Activated T-cell treated with anti-CD3 and anti-CD28 coated beads, Interleukin-2, amount 50 U/mL, for 4 hours (primary cell): ENCODE data around the gene KIAA0753. TPM values are rescaled to one million over a fixed set of nuclear protein-coding genes. Genes with fewer than 3 reads are reported as not detected.
"Not testable (repeated sequence)": the region's sequence is repeated elsewhere in the genome, so short reads cannot be mapped to it uniquely, and the experiment has no call there.

Source experiments
- ATAC-seq, 2 donors: fragments of 200-7000 bp; cut with Tn5 transposase; one replicate each; pipeline ENCODE4 v1.10.0; 2021
- DNase-seq: peaks from one replicate; pipeline ENCODE4 v3.0.0-alpha.2; 2020
- H3K27me3 Mint-ChIP-seq: one replicate; pipeline ENCODE4 v1.8.0; 2021; ENCODE audit warnings: low read depth, mixed read lengths
- H3K36me3 Mint-ChIP-seq: one replicate; pipeline ENCODE4 v1.8.0; 2022; ENCODE audit warnings: mixed read lengths; ENCODE audit not compliant: insufficient read depth
- H3K4me1 Mint-ChIP-seq: one replicate; pipeline ENCODE4 v1.8.0; 2021; ENCODE audit warnings: low read depth, mixed read lengths
- H3K4me3 Mint-ChIP-seq: one replicate; pipeline ENCODE4 v1.8.0; 2021; ENCODE audit warnings: mild to moderate bottlenecking, moderate library complexity, mixed read lengths
- H3K9me3 Mint-ChIP-seq: one replicate; pipeline ENCODE4 v1.8.0; 2021; ENCODE audit warnings: mixed read lengths
- total RNA-seq, 3 donors: library from RNA; stranded (reverse); gene quantifications; one replicate each; pipeline ENCODE4 v1.2.1, GENCODE V29; 2021

KIAA0753 gene
- total RNA-seq, 3 donors from 2014 or later = 16.9 to 19.2 (median 17.1) TPM

DNA sequence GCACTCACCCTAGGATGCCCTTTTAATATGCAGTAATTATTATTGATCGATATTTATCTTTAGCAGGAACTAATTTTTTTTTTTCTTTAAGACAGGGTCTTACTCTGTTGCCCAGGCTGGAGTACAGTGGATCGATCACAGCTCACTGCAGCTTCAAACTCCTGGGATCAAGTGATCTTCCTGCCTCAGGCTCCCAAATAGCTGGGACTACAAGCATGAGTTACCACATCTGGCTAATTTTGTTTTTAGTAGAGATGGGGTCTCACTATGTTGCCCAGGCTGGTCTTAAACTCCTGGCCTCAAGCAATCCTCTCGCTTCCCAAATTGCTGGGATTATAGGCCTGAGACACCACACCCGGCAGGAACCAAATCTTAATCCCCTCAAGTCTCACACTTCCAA lies 29.3 kb downstream of the KIAA0753 start:
- DNase-seq (no peak), ATAC-seq (no peak)
- Mint-ChIP-seq H3K36me3 (peaks cover 44% of the 10 kb centered on the region), H3K27me3 (no peaks in the 10 kb centered on the region), H3K4me1 (no peaks in the 10 kb centered on the region), H3K4me3 (no peak overlapping the region), H3K9me3 (no peaks in the 10 kb centered on the region)

DNA sequence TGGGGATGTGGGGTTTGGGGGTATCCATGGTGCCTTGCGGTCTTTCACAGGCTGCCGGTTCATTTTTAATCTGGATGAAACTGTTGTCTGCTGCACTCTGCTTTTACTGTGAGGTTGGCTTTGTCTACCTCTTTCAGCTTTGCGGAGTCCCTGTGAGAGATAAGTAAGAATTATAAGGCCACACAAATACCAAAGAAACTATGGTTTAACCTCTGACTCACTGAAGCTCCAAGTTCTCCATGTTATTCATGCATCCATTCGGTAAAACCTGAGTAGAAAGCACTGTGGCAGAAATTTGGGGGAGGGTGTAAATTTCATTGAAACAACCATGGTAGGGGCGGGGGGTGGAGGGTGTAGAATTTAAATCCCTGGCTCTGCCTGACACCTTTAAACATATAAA lies 30.5 kb downstream of the KIAA0753 start:
- Mint-ChIP-seq H3K27me3 (no peaks in the 10 kb centered on the region), H3K4me3 (no peak overlapping the region), H3K4me1 (no peaks in the 10 kb centered on the region), H3K9me3 (no peaks in the 10 kb centered on the region), H3K36me3 (peaks cover 47% of the 10 kb centered on the region)
- DNase-seq (no peak), ATAC-seq (no peak)

DNA sequence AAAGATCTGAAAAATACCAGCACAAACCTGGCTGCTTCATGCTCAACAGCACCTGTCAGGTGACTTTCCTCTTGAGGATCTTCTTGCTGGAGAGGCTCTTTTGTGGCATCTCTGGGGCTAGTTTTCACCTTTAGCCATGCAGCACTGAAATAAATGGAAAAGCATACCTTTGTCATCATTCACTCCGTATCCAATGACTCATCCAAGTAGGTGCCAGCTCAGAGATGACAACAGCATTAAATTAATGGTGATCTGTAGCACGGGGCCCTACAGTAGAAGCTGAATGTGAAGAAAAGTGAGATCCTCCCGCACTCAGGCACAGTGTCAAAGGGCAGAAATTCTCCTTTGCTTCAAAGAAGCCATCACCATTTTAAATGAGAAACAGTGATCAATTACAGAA lies 32.2 kb downstream of the KIAA0753 start:
- no peaks in the 10 kb centered on the region for H3K9me3 Mint-ChIP-seq
- peaks cover 47% of the 10 kb centered on the region for H3K36me3 Mint-ChIP-seq
- ATAC-seq = no peak
- H3K4me1 Mint-ChIP-seq = no peaks in the 10 kb centered on the region
- H3K27me3 Mint-ChIP-seq = no peaks in the 10 kb centered on the region
- no peak overlapping the region for H3K4me3 Mint-ChIP-seq
- DNase-seq = no peak

DNA sequence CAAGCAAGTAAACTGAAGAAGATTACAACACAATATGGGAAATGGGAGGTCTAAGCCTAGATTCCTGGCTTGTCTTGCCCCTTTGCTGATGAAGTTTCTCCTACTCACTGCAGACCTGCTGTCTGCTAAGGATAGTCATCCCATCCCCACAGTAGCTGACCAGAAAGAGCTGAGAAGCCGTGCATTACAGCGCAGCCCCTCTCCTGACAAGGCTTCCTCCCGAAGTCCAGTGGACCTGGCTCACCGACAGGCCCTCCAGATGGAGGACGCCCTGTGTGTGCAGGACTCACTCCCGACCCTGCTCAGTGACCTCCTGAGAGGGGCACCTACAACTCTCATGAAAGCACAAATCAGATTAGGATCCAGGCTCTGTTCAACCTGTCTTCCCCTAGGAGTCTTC lies 35.4 kb downstream of the KIAA0753 start:
- Mint-ChIP-seq H3K9me3 (no peaks in the 10 kb centered on the region), H3K36me3 (peaks cover 57% of the 10 kb centered on the region)
- no peak for DNase-seq

DNA sequence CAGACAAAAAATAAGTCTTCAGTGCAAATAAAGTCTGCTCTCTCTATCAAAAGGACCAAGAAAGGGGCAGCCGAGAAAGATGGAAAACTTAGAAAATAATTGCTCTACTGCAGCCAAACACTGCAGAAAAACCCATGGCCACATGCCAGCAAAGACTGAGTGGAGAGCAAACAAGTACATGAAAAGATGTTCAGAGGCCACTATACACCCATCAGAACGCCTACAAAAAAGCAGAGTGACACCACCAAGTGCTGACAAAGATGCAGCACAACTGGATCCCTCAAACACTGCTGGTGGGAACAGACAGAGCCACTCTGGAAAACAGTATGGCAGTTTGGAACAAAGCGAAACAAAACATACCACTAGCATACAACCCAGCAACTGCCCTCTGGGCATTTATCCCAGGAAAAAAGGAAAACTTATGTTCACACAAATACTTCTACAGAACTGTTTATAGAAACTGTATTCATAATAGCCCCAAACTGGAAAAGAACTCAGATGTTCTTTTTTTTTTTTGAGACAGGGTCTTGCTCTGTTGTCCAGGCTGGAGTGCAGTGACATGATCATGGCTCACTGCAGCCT lies 36.7 kb downstream of the KIAA0753 start:
- Mint-ChIP-seq H3K9me3 (no peaks in the 10 kb centered on the region), H3K36me3 (peaks cover 58% of the 10 kb centered on the region), H3K4me1 (peaks cover 1% of the 10 kb centered on the region), H3K27me3 (no peaks in the 10 kb centered on the region), H3K4me3 (no peak overlapping the region)
- DNase-seq = no peak
- no peak for ATAC-seq

More for the DNA sequence above, 35.4 kb downstream of the KIAA0753 start:
- Mint-ChIP-seq H3K27me3 (no peaks in the 10 kb centered on the region), H3K4me3 (no peak overlapping the region), H3K4me1 (peaks cover 1% of the 10 kb centered on the region)
- no peak for ATAC-seq

DNA sequence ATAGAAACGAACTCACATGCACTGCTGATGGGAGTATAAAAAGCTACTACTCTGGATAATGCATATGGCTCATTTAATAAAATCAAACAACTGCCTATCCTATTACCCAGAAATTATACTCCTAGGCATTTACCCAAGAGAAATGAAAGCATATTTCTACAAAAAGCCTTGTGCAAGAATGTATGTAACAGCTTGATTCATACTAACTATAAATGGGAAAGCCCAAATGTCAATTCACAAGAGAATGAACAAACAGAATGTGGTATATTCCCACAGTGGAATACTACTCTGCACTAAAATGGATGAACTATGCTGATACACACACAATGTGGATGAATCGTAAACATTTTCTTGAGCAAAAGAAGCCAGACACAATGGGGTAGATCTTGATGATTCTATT lies 38.4 kb downstream of the KIAA0753 start:
- H3K9me3 Mint-ChIP-seq = no peaks in the 10 kb centered on the region
- H3K4me1 Mint-ChIP-seq = peaks cover 1% of the 10 kb centered on the region
- H3K27me3 Mint-ChIP-seq = no peaks in the 10 kb centered on the region
- H3K4me3 Mint-ChIP-seq = no peak overlapping the region
- peaks cover 57% of the 10 kb centered on the region for H3K36me3 Mint-ChIP-seq
- no peak for DNase-seq
- no peak for ATAC-seq

DNA sequence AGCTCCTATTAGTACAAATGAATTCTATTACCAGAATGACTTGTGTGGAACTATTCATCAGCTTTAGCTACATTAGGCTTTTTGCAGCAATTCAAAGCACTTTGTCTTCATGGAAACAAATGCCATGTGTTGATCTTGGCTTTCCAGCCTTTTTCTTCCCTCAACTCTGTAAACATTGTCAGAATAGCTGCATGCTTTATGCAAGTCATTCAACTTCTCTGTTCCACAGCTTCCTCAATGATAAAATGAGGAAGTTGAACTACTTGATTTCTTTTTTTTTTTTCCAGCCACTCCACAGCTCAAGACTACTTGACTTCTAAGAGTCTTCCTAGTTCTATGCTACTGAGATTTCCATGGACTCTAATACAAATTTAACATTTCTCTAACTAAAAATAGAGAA lies 41.1 kb downstream of the KIAA0753 start:
- no peak for ATAC-seq
- DNase-seq = no peak
- Mint-ChIP-seq H3K9me3 (no peaks in the 10 kb centered on the region), H3K36me3 (peaks cover 59% of the 10 kb centered on the region), H3K4me1 (peaks cover 1% of the 10 kb centered on the region), H3K4me3 (no peak overlapping the region), H3K27me3 (no peaks in the 10 kb centered on the region)

DNA sequence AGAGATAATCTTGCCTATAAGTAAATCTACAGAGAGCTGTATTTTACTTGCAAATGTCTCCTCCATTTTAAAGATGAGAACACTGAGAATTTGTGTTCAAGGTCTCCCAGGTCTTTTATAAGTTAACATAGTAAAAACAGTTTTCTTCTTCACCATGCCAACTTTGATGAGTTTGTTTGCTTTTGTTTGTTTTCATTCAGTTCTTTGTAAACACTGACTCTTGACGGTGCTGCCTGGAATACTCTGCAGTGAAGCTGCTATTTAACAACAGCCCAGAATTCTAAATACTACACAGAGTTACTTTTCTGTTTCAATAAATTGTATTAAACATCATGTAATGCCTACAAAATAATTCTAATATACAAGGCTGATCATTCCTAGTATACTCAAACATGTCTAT lies 42.8 kb downstream of the KIAA0753 start:
- H3K4me1 Mint-ChIP-seq = no peaks in the 10 kb centered on the region
- ATAC-seq (no peak), DNase-seq (no peak)
- H3K9me3 Mint-ChIP-seq = no peaks in the 10 kb centered on the region
- H3K36me3 Mint-ChIP-seq = peaks cover 52% of the 10 kb centered on the region
- no peaks in the 10 kb centered on the region for H3K27me3 Mint-ChIP-seq
- no peak overlapping the region for H3K4me3 Mint-ChIP-seq

DNA sequence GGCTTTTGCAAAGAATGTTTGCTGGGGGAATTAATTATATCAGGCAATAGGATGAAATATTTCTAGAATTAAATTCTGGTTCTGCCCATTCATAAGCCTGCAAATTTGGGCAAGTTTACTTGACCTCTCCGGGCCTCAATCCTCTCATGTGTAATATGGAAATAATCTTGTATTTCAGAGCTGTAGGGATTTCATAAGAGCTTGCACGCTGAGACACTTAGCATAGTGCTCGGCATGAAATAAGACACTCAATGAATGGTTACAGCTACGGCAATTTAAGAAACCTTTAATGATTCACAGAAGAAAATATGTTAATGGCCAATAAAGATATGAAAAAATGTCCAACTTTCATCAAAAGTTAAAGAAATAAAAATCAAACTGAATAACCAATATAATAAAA lies 43.6 kb downstream of the KIAA0753 start:
- no peaks in the 10 kb centered on the region for H3K27me3 Mint-ChIP-seq
- ATAC-seq (no peak), DNase-seq (no peak)
- no peak overlapping the region for H3K4me3 Mint-ChIP-seq
- peaks cover 56% of the 10 kb centered on the region for H3K36me3 Mint-ChIP-seq
- no peaks in the 10 kb centered on the region for H3K4me1 Mint-ChIP-seq
- H3K9me3 Mint-ChIP-seq = no peaks in the 10 kb centered on the region

DNA sequence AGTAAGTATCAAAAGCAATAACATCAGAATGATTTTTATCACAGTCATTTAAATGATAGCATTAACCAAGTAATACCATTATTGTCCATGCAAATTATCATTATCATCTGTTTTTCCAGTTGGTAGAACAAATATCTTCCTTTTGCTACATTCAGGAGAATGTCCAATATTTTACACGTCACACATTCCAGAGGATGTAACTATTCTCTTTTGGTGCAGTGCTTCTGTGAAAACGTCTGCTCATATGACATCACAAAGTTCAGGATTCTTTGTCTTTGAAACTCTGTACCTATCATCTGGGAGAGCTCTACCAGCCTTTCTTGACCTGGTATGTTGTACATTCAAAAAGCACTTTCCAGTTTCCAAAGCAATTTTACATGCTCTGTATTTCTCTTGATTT lies 44.0 kb downstream of the KIAA0753 start:
- Mint-ChIP-seq H3K9me3 (no peaks in the 10 kb centered on the region), H3K27me3 (no peaks in the 10 kb centered on the region), H3K4me1 (no peaks in the 10 kb centered on the region), H3K4me3 (no peak overlapping the region), H3K36me3 (peaks cover 57% of the 10 kb centered on the region)
- DNase-seq = no peak
- ATAC-seq = no peak

DNA sequence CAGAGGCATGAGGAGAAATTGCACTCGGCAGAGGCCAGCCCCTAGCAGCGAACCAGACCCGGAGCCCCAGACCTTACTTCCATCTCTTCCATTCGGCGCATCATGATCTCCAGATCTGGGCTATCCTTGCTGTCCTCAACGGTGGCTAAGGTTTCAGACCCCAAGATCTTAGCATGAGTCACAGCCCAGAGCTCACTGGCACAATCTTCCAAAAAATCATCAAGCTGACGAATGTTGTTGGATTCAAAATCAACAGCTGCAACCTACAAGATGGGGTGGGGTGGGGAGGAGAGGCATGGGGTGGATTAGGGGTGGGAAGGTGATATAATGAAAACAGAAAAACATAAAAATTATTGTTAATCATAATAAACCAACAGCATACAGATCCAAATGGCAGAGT lies 44.4 kb downstream of the KIAA0753 start:
- Mint-ChIP-seq H3K4me3 (no peak overlapping the region), H3K9me3 (no peaks in the 10 kb centered on the region), H3K36me3 (peaks cover 55% of the 10 kb centered on the region), H3K27me3 (no peaks in the 10 kb centered on the region), H3K4me1 (no peaks in the 10 kb centered on the region)
- ATAC-seq = no peak
- no peak for DNase-seq

DNA sequence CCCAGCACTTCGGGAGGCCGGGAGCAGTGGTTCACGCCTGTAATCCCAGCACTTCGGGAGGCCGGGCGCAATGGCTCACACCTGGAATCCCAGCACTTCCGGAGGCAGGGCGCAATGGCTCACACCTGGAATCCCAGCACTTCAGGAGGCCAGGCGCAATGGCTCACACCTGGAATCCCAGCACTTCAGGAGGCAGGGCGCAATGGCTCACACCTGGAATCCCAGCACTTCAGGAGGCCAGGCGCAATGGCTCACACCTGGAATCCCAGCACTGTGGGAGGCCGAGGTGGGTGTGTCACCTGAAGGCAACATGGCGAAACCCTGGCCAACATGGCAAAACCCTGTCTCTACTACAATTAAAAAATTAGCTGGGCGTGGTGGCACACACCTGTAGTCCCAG lies 47.1 kb downstream of the KIAA0753 start:
- DNase-seq, H3K9me3 Mint-ChIP-seq, H3K4me3 Mint-ChIP-seq, H3K4me1 Mint-ChIP-seq, H3K27me3 Mint-ChIP-seq, ATAC-seq: not testable (repeated sequence)
- peaks cover 59% of the 10 kb centered on the region for H3K36me3 Mint-ChIP-seq

DNA sequence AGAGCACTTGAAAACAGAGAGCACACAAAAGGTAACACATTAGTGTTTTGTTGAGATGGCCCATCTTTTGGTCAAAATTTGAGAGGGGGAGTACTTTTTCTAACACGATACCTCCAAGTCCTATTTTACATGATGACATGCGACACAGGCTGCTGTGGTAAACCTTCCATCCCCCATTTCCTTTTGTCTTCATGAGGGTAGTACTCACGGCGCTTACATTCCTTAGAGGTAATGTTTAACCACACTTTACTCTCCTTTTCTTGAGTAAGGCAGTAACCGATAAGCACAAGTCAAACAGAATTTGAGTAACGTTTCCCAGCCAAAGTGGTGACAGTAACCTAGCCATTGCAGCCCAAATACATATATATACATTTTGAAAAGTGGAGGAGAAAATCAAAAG lies 48.3 kb downstream of the KIAA0753 start:
- no peak for ATAC-seq

DNA sequence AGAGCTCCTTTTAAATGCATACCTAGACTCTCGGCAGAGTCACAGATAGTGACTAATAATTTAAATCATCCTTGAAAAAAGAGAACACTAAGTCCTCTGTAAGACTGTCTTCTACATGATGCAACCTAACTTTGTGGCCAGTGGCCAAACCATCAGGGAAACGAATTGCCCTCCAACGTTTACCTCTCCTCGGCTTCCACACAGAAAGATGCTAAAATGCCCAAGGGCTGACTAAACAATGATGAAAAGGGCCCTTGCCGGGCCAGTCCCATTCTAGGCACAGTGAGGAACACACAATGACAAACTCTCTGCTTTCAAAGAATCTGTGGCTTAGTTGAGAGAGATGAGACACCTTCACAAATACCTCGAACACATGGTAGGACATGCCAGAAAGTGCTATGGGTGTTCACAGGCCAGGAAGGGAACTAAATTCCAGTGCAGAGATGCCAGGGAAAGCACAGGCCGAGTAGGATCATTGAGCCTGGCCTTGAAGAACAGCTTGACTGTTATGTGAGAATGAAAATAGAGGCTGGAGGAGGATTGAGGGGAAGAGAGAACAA lies 48.8 kb downstream of the KIAA0753 start:
- no peaks in the 10 kb centered on the region for H3K27me3 Mint-ChIP-seq
- no peak for ATAC-seq
- no peaks in the 10 kb centered on the region for H3K9me3 Mint-ChIP-seq
- H3K4me3 Mint-ChIP-seq = no peak overlapping the region
- H3K36me3 Mint-ChIP-seq = peaks cover 61% of the 10 kb centered on the region
- H3K4me1 Mint-ChIP-seq = no peaks in the 10 kb centered on the region
- DNase-seq = no peak

More for the DNA sequence above, 48.3 kb downstream of the KIAA0753 start:
- Mint-ChIP-seq H3K4me1 (no peaks in the 10 kb centered on the region), H3K36me3 (peaks cover 64% of the 10 kb centered on the region), H3K27me3 (no peaks in the 10 kb centered on the region), H3K4me3 (no peak overlapping the region), H3K9me3 (no peaks in the 10 kb centered on the region)
- no peak for DNase-seq

DNA sequence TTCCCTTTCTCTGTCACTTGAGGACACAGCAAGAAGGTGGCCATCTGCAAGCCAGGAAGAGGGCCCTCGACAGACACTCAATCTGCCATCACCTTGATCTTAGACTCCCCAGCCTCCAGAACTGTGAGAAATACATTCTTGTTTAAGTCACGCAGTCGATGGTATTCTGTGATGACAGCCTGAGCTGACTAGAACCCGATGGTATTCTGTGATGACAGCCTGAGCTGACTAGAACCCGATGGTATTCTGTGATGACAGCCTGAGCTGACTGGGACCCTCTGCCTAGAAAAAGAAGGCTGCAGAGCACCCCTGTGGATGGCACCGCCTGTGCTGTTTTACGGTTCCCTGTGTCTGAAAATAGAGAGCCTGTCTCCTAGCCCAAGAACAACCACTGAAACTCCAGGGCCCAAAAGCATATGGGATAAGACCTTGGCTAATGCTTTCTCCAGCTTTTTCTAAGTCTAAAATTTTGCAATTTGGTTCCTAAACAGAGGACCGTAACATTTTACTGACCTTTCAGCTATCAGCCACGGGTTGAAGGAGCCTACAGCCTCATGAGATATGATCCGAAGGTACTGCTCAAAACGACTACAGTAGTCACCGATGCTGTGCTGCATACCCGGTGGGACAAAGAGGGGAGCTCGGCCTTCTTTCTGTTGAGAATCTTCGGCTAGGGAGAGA lies 51.1 kb downstream of the KIAA0753 start:
- no peaks in the 10 kb centered on the region for H3K27me3 Mint-ChIP-seq
- no peaks in the 10 kb centered on the region for H3K4me1 Mint-ChIP-seq
- DNase-seq (no peak), ATAC-seq (no peak)
- peaks cover 68% of the 10 kb centered on the region for H3K36me3 Mint-ChIP-seq
- H3K9me3 Mint-ChIP-seq = peaks cover 6% of the 10 kb centered on the region
- no peak overlapping the region for H3K4me3 Mint-ChIP-seq
